Right hindlimb (tissue), 1 donor: Measurements from ENCODE around the gene C1QL4.
"Not testable (repeated sequence)": the region's sequence is repeated elsewhere in the genome, so short reads cannot be mapped to it uniquely, and the experiment has no call there.

Experiments used
- DNase-seq: peaks from one replicate; pipeline ENCODE4 v3.0.0-alpha.2; 2018

C1QL4 gene

DNA sequence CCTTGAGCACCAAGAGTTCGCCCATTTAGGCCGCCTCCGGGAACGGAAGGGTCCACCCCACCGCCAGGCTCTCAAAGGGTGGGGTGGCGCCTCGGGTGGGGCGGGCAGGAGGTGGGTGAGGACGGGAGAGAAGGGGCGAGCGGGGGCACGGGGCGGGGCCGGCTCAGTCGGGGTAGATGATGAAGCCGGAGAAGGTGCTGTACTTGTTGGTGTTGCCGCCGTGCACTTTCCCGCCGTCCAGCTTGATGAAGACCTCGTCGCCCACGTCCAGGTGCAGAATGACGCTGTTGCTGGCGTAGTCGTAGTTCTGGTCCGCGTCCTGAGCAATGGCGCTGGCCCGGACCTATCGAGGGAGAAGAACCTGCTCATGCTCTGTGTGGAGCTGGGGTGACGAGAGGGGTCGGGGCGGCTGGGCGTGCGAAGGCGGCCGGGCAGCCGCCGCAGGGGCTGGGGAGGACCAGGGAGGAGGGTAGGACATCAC lies 4.1 kb downstream of the C1QL4 start:
- DNase-seq = no peak

DNA sequence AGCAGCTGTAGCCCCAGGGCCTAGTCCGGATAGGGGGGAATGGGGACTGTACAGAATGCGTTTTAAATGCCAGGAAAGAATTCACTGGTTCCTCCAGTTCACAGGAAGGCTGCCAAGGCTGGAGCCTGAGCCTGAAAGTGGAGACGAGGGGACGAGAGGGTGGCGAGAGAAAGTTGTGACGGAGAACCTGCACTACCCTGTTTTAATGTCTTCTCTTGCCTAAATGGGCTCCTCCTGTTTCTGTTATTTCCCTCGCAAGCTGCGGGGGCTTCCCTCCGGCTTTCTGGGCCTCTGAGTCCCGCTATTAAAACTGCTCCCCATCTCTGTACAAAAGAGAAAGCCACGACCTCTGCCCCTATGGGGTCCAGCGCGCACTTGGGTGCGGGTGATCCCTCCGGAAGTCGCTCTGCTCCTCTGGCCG lies 4.5 kb downstream of the C1QL4 start:
- DNase-seq = peak; percentile 50

DNA sequence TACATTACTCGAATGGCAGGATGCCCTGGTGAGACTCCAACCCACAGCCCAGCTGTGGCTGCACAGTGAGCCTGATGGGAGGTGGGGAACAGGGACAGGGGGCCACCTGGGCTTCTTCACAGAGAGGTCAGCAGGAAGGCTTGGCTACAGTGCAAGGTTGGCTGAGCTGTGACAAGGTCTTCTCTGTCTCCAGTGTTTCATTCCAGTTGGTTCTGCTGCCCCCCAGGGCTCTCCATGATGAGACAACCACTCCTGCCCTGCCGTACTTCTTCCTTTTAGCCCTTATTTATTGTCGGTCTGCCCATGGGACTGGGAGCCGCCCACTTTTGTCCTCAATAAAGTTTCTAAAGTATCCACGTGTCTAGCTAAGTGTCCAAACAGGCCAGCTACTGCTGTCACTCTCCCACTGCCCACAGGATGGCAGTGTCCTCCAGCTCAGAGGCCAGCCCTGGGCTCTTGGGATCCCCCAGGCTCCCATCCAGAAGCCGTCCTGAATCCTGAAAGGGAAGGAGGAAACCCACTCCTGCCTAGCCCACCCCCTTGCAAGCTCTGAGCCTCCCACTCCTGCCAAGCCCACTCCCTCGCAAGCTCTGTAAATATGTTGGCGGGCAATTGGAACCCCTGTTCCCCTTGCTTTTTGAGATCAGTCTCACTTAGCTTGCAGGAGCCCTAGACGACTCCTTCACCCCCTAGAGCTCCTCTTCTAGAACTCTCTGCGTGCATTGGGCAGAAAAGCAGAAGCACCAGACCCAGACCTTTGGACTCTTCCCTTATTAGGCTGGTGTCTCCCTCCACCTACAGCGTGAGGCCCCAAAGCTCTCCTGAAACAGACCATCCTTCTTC lies 5.4 kb downstream of the C1QL4 start:
- peak; percentile 84 for DNase-seq

DNA sequence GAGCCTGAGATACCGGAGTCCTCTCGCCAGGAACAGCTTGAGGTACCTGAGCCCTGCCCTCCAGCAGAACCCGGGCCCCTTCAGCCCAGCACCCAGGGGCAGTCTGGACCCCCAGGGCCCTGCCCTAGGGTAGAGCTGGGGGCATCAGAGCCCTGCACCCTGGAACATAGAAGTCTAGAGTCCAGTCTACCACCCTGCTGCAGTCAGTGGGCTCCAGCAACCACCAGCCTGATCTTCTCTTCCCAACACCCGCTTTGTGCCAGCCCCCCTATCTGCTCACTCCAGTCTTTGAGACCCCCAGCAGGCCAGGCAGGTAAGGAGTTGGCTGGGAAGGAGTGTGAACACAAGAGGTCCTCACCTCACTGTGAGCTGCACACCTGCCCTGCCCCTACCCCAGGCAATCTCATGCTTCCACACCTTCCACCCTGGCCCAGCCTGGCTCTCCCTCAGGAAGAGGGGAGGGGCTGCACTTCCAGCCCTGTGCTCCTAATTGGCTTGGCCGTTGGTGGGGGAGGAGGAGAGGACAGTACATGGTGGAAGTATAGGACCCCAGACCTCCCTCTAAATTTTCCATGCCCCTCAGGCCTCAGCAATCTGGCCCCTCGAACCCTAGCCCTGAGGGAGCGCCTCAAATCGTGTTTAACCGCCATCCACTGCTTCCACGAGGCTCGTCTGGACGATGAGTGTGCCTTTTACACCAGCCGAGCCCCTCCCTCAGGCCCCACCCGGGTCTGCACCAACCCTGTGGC lies 6.2 kb downstream of the C1QL4 start:
- no peak for DNase-seq

DNA sequence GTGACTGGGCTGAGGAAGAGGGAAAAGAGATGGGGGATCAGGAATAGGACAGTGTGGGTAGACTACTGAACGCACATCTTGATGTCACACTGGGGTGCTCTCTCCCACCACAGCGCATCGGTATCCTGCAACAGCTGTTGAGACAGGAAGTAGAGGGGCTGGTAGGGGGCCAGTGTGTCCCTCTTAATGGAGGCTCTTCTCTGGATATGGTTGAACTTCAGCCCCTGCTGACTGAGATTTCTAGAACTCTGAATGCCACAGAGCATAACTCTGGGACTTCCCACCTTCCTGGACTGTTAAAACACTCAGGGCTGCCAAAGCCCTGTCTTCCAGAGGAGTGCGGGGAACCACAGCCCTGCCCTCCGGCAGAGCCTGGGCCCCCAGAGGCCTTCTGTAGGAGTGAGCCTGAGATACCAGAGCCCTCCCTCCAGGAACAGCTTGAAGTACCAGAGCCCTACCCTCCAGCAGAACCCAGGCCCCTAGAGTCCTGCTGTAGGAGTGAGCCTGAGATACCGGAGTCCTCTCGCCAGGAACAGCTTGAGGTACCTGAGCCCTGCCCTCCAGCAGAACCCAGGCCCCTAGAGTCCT lies 6.9 kb downstream of the C1QL4 start:
- no peak for DNase-seq

DNA sequence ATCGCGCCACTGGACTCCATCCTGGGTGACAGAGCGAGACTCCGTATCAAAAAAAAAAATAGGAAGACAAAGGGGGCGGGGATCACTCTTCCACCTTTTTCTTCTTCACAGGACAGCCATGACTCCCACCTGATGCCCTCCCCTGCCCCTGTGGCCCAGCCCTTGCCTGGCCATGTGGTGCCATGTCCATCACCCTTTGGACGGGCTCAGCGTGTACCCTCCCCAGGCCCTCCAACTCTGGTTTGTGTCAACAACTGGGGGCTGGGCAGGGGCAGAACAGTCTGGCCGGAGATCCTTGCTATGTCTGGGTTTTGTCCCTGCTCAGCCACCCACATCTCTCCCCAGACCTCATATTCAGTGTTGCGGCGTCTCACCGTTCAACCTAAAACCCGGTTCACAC lies 8.2 kb downstream of the C1QL4 start:
- no peak for DNase-seq

DNA sequence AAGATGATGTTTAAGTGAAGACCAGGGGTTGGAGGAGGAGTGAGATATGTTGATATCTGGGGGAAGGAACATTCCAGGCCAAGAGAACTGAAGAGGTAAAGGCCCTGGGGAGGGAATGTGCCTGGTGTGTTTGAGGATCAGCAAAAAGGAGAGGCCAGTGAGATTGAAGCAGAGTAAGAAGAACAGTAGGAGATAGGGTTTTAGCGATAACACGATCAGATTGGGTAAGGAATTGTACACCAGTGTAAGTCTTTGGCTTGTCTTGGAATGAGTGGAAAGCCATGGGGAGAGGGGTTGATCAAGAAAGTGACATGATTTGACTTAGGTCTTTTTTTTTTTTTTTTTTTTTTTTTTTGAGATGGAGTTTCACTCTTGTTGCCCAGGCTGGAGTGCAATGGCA lies 9.1 kb downstream of the C1QL4 start:
- DNase-seq = no peak

DNA sequence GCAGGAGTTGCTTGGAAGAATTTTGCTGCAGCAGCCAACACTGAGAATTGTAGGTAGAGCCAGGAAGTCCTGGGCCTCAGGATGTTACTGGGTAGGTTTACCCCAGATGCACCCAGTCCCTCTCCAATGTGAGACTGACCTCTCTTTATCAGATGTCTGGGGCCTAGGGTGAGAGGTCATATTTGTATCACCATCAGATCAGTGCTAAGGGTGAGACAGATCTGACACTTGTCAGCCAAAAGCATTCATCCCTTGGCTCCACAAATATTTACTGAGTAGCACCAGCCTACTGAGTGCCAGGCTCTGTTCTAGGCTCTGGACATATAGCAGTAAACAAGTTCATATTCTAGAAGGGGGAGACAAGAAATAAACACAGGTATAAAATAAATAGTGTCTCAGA lies 9.6 kb downstream of the C1QL4 start:
- no peak for DNase-seq

DNA sequence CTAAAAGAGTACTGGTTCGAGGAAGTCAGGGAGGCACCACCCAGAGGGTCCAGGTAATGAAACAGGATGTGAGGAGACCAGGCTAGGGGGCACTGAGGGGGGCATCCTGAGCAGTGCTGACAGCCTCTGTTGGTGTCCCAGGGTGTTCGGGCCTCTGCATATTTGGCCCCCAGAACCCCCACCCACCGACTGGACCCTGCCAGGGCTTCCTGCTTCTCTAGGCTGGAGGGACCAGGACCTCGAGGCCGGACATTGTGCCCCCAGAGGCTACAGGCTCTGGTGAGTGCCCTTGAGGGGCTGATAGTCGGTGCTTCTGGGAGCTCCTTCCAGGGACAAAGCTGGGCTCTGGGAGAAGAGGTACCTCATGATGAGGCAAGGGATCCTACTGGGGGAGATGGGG lies 11.4 kb downstream of the C1QL4 start:
- DNase-seq = no peak

DNA sequence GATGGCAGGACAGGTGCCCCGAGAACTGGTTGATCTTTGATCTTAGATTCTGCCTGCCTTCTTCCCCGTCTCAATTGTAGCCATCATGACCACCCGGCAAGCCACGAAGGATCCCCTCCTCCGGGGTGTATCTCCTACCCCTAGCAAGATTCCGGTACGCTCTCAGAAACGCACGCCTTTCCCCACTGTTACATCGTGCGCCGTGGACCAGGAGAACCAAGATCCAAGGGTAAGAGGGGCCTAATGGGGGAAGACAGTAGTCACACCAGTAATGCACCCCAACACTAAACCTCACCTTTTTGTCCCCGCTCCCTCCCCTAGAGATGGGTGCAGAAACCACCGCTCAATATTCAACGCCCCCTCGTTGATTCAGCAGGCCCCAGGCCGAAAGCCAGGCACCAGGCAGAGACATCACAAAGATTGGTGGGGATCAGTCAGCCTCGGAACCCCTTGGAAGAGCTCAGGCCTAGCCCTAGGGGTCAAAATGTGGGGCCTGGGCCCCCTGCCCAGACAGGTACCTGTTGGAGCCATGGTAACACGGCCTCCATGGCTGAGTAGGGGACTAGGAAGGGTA lies 13.4 kb downstream of the C1QL4 start:
- no peak for DNase-seq

DNA sequence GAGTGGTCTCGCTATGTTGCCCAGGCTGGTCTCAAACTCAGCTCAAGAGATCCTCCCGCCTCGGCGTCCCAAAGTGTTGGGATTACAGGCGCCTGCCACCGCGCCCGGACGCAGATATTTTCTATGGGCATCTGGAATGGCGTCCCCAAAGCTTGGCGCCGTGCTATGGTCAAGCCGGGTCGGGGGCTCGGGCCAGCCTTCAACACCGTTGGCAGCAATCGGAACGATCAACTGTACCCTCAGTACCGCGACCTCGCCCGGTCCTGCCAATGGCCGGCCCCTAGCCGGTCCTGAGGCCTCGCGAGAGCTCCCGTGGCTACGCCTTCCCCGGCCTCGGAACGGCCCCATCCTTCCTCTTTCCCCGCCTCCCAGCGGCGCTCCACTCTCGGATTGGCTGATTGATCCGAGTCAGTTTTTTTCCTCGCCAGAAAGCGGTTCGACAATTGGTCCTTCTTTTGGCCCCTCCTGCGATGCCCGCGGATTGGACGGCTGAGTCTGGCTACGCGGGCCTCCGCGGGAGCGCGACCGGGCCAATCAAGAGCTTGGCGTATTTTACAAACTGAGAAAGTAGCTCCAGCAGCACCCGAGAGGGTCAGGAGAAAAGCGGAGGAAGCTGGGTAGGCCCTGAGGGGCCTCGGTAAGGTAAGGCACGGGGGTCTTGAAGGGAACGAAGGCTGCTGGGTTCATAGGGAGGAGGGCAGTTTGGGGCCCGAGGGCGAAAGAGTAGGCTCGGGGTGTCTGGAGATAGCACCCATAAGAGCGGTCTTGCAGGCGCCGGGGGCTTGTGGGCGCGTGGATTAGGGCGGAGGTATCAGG lies 14.1 kb downstream of the C1QL4 start, which contains the start of gene TROAP:
Gene TROAP (plus strand): TSS at position 548 of the 816 bp plus-strand sequence. CDS start 354 bp downstream, outside the sequence.
- peak; percentile 99 for DNase-seq

DNA sequence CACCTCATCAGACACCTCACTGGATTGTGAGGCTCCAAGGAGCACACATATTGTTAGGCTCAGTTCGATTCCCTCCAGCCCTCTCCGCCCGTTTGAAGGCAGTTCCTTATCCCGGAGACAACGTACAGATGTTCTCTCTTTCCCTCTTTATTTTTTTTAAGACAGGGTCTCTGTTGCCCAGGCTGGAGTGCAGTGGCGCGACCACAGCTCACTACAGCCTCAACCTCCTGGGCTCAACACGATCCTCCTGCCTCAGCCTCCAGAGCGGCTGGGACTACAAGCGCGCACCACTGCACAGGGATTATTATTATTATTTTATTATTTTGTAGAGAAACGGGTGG lies 14.7 kb downstream of the C1QL4 start:
- DNase-seq = no peak

DNA sequence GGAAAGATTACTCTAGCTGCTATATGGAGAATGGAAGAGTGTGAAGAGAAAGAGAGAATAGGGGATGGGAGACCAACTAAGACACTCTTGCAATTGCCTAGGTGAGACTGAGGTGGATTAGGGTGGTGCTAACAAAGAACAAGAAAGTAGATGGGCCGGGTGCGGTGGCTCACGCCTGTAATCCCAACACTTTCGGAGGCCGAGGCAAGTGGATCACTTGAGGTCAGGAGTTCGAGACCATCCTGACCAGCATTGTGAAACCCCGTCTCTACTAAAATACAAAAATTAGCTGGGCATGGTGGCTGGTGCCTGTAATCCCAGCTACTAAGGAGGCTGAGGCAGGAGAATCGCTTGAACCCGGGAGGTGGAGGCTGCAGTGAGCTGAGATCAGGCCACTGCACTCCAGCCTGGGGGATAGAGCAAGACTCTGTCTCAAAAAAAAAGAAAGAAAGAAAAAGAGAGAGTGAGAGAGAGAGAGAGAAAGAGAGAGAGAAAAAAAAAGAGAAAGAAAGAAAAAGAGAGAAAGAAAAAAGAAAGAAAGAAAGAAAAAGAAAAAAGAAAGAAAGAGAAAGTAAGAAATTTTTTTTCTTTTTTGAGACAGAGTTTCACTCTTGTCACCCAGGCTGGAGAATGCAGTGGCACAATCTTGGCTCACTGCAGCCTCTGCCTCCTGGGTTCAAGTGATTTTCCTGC lies 16.4 kb downstream of the C1QL4 start:
- not testable (repeated sequence) for DNase-seq

DNA sequence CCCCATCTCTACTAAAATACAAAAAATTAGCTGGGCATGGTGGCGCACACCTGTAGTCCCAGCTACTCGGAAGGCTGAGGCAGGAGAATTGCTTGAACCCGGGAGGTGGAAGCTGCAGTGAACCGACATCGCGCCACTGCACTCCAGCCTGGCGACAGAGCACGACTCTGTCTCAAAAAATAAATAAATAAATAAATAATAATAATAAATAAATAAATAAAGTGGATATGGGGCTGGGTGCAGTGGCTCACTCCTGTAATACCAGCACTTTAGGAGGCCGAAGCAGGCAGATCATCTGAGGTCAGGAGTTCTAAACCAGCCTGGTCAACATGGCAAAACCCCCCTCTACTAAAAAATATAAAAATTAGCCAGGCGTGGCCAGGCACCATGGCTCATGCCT lies 19.9 kb downstream of the C1QL4 start:
- not testable (repeated sequence) for DNase-seq

DNA sequence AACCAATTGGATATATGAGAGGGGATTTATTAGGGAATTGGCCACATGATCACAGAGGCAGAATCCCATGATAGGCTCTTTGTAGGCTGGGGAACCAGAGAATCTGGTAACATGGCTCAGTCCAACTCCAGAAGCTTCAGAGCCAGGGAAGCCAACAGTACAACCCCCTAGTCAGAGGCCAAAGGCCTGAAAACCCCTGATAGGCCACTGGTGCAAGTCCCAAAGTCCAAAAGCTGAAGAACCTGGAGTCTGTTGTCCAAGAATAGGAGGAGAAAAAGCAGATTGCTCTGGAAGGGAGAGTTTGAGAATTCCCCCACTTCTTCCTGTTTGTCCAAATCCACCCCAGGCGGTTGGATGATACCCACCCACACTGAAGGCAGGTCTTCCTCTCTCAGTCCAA lies 22.2 kb downstream of the C1QL4 start:
- no peak for DNase-seq

DNA sequence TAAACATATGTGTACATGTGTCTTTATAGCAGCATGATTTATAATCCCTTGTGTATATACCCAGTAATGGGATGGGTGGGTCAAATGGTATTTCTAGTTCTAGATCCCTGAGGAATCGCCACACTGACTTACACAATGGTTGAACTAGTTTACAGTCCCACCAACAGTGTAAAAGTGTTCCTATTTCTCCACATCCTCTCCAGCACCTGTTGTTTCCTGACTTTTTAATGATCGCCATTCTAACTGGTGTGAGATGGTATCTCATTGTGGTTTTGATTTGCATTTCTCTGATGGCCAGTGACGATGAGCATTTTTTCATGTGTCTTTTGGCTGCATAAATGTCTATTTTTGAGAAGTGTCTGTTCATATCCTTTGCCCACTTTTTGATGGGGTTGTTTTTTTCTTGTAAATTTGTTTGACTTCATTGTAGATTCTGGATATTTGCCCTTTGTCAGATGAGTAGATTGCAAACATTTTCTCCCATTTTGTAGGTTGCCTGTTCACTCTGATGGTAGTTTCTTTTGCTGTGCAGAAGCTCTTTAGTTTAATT lies 26.5 kb downstream of the C1QL4 start:
- DNase-seq = not testable (repeated sequence)

DNA sequence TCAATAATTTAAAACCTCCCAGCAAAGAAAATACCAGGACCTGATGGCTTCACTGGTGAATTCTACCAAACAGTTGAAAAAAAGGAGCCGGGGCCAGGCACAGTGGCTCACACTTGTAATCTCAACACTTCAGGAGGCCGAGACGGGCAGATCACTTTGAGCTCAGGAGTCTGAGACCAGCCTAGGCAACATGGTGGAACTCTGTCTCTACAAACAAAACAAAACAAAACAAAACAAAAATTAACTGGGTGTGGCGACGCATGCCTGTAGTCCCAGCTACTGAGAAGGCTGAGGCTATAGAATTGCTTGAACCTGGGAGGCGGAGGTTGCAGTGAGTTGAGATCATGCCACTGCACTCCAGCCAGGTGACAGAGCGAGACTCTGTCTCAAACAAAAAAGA lies 27.6 kb downstream of the C1QL4 start:
- no peak for DNase-seq

DNA sequence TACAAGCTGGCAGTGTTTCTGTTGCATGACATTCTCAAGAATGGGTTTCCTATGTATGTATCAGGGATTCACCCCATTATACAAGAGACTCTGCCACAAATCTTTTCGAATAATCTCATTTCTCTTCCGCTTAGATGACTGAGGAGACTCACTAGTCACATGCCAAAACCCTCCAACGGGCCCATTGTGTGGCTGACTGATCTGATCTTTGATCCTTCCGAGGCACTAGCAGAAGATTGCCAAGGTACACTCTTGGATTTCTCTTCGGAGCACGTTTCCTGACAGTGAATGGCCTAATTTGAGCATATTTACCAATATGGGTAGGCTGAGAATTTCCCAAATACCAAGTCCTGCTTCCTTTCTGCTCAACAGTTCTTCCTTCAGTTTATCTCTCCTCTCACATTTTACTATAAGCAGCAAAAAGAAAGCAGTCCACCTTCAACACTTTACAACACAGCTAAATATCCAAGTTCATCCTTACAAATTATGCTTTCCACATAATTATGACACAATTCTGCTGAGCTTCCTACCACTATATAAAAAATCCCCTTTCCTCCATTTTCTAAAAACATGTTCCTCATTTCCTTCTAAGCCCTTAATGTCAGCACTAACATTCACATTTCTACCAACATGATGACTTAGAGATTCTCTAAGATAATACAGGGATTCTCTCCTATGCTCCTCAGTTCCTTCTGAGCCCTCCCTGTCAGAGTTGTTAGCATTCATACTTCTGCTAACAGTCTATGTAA lies 31.1 kb downstream of the C1QL4 start:
- no peak for DNase-seq

DNA sequence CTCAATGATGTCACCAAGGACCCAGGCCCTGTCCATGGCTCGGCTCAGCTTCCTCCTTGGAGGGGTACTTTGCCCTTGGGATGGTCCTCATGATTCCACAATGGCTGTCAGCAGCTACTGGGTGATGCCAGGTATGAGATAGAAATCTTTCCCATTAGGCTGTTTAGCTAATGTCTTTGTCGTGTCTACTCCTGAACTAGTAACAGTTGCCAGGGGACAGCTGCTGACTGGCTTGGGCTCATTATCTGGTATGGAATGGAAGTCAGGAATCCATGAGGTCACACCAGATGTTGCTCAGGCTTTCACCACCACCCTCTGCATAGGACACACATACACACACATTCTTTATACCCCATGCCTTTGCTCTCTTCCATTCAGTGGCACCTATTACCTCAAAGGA lies 32.8 kb downstream of the C1QL4 start:
- DNase-seq = peak; percentile 51

DNA sequence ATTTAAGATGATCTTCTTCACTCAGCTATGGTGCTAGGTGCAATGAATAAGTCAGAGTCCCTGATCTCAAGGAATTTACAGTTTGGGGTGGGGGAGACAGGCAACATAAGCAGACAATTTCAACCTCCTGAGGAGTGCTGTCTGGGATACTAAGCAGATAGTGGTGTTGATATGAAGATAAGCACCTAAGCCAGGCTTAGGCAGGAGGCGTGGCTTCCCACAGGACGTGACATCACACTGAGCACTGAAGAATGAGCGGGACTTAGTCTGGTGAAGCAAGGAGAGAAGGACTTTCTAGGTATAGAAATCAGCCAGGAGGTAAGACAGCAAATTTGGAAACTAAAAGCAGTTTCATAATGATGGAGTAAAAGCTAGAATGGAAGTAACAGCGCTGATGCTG lies 35.2 kb downstream of the C1QL4 start:
- no peak for DNase-seq

DNA sequence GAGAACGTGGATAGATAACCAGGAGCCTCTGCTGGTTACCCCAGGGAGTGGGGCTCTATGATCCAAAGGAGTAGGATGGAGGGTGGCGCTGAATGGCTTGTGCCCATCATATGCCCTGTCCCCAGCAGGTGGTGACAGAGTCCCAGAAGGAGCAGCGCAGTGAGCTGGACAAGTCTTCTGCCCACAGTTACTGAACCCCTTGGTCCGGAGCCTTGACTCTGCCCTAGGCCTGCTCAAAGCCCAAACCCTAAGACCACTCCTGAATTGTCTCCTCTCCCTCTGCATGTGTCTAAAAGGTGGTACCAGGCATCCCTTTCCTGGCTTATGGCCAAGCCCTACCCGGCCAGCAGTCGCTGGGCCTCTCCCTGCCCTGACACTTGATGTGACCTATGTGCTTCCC lies 38.8 kb downstream of the C1QL4 start:
- DNase-seq = no peak
